C4-2B (cell line): Measurements from ENCODE around the gene PHLPP1.

Experiments
- CTCF ChIP-seq: fragments of 450-650 bp; conservative IDR thresholded peaks from 2 replicates; pipeline ENCODE4 v1.5.1; 2017; ENCODE audit warnings: mild to moderate bottlenecking
- ZFX ChIP-seq: fragments of 450-650 bp; IDR thresholded peaks from 2 replicates; pipeline ENCODE4 v1.6.1; 2017

GRCh38 chr18:62944454-62944853 is 229.1 kb downstream of the PHLPP1 start:
- TF ChIP-seq CTCF (no peak), ZFX (no peak)
